NCI-H146 treated with DMSO at 0.1 percent for 48 hours (cell line): Measurements from ENCODE around the gene IL36RN.
"Not testable (repeated sequence)": the region's sequence is repeated elsewhere in the genome, so short reads cannot be mapped to it uniquely, and the experiment has no call there.

Experiments
- DNase-seq: peaks from one replicate; lab custom pipeline; 2025; ENCODE audit not compliant: unreplicated experiment; lab: John Stamatoyannopoulos, UW

The IL36RN gene

DNA sequence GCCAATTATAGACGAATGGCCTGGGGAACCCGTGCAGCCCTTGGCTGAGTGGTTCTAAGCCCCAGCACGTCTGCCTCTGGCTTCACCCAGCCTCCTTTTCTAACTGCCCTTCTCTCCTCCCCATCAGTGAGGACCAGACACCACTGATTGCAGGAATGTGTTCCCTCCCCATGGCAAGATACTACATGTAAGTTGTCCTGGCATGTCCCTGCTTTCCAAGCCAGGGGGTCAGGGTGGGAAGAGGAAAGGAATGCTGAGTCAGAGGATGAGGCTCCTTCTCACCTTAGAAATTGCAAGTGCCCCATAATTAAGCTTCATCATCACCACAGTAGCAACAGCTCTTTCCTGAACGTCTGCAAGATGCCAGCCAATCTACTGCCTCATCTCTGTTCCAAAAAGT is 13.6 kb downstream of the IL36RN start:
- no peak for DNase-seq

DNA sequence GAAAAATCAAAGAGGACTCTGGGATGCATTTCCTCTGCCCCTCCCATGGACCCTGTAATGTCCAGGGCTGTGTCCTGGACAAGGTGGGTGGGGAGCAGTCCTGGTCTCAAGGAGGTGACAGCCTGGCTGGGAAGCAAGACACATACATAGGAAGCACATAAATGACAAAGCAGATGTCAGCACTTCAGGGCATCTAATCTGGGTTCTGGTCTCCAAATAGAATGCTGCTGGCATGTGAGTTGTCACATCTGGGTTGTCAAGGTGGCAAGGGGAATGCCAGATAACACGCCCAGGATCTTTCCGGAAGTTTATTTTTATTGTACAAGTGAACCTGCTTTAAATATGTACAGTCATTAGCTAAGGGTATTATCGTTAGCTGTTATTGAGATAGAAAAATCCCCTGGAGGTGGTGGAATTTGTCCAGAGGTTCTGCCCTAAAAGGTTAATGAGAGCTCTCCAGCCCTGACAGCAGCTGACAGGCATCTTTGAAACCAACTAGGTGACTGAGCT is 14.4 kb downstream of the IL36RN start:
- DNase-seq: no peak

DNA sequence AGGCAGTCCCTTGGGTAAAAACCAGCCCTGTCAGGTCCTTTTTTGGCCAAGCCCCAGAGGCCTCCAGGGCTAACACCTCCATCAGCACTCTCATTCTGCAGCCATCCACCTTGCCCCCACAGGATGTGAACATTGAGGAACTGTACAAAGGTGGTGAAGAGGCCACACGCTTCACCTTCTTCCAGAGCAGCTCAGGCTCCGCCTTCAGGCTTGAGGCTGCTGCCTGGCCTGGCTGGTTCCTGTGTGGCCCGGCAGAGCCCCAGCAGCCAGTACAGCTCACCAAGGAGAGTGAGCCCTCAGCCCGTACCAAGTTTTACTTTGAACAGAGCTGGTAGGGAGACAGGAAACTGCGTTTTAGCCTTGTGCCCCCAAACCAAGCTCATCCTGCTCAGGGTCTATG is 16.0 kb downstream of the IL36RN start:
- no peak for DNase-seq

DNA sequence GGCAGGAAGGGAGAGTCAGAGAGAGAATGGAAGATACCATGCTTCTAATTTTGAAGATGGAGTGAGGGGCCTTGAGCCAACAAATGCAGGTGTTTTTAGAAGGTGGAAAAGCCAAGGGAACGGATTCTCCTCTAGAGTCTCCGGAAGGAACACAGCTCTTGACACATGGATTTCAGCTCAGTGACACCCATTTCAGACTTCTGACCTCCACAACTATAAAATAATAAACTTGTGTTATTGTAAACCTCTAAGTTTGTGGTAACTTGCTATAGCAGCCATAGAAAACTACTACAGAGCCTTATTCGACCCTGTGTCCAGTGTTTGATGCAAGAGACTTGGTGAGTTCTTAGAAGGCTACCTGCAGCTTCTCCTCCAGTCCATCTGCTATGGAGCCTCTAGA is 16.6 kb downstream of the IL36RN start:
- DNase-seq: no peak

DNA sequence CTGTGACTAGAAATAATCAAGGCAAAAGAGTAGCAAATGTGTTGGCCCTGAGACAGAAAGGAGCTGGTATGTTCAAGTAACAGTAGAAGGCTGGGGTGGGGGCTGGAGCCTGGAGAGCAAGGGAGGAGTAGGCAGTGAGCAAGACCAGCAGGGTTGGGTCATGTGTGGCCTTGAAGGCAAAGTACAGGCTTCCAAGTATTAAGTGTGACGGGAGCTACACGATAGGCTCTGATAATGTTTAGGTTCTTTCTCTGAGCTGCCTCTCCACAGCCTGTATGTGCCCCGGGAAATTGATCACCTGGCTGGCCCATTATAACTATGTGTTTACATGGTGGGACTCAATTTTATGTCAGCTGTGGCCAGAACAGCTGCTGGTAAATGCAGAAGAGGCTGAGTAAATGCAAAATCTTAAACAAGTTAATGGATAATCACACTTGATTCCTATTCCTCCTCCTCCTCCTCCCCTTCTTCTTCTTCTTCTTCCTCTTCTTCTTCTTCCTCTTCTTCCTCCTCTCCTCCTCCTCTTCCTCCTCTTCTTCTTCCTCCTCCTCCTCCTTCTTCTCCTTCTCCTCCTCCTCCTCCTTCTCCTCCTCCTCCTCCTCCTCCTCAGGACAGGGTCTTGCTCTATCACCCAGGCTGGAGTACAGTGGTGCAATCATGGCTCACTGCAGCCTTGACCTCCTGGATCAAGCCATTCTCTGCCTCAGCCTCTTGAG is 18.1 kb downstream of the IL36RN start:
- no peak for DNase-seq

DNA sequence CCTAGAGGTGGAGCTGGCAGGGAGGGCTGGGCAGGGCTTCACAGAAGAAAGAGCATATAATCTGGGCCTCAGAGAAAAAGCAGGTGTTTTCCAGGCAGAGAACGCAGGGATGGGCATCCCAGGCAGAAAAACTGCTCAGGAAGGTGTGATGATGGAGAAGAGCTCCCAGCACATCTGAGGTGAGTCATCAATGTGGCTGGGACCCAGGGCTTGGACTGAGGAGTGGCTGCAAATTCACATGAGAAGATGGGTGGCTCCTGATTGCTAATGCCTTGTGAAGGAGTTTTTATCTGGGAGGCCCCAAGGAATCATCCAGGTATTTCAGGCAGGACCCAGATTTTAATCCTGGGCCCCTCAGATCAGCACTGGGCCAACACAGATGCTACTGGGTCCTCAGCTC is 18.9 kb downstream of the IL36RN start:
- DNase-seq: no peak

GRCh38 chr2:113078350-113078839 is 19.4 kb downstream of the IL36RN start:
- DNase-seq: no peak

GRCh38 chr2:113079131-113079530 is 20.1 kb downstream of the IL36RN start:
- no peak for DNase-seq

DNA sequence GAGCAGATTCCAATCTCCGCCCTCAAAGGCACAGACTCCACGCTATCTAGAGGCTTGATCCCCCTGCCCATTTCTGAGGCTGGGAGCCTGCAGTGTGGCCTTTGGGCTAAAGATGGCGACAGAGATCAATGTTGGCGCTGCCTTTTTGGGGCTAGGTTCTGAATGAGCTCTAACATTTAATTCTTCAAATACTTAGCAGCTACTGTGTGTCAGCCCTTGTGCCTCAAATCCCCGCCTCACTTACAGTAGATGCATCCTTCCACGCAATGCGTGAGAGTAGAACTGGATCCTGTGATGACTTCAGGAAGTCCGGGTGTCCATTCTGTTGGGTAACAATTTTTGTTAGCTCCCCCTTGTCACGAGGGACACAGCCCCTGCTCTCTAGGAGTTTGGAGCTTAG is 21.1 kb downstream of the IL36RN start:
- no peak for DNase-seq

DNA sequence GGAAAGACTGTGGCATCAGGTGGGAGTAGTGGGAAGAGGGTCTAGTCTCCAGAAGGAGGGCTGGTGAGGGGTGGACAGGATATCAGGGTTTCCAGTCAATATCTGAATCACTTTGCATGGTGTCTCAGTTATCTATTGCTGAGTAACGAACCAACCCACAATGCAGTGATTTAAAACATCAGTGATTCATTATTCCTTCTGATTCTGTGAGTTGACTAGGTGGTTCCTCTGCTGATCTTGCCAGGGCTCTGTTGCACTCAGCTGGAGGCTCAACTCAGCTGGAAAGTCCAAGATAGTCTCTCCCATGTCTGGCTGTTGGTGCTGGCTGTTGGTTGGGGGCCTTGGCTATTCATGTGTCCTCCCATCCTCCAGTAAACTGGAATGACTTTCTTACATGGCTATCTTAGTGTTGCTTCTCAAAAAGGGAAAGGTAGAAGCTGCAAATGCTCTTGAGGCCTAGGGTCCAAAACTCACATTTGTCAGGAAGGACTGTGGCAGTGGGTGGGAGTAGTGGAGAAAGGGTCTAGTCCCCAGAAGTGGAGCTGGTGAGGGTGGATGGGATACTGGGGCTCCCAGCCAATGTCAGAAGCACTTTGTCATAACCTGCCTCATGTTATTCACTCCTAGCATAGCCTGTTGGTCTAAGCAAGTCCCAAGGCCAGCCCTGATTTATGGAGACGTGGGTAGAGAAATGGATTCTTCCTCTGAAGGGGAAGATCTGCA is 22.7 kb downstream of the IL36RN start:
- no peak for DNase-seq

- DNase-seq: no peak
Measured at GRCh38 chr2:113083296-113083695, 24.3 kb downstream of the IL36RN start.

- DNase-seq: no peak
Measured at GRCh38 chr2:113084249-113085000, 25.4 kb downstream of the IL36RN start.

GRCh38 chr2:113085542-113085941 is 26.5 kb downstream of the IL36RN start:
- no peak for DNase-seq

GRCh38 chr2:113088213-113088992 is 29.4 kb downstream of the IL36RN start:
- no peak for DNase-seq

- DNase-seq: no peak
Measured at GRCh38 chr2:113089916-113090315, 30.9 kb downstream of the IL36RN start.

GRCh38 chr2:113091231-113091896 is 32.4 kb downstream of the IL36RN start:
- DNase-seq: no peak

DNA sequence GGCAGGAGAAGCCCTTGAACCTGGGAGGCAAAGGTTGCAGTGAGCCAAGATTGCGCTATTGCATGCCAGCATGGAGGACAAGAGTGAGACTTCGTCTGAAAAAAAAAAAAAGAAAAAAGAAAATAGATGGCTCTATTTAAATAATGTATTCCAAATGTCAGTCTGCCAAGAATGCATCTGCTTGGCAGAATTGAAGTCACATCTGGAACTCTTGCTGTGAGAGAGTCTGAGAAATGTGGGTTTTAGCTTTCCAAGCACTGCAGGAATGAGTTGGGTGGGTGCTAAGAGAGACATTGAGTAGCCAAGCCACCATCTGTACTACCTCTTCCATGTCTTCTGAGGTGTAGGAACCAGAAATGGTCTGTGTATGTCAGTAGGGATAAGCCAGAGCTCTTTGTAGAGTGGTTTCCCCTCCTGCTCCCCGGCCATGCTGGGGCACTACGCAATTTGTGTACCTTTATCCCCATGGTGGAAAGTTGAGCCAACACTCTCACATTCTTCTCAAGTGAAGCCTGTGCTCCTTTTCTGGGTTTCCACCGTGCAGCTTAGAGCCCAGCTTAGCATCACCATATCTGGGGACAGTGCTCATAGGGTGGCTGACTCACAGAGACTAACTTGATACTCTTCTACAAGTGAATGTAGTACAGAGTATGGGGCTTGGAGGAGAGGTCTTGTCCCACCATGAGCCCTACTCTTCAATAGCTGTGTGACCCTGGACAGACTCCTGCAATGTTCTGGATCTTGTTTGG is 34.0 kb downstream of the IL36RN start:
- no peak for DNase-seq

GRCh38 chr2:113093613-113093977 is 34.6 kb downstream of the IL36RN start:
- DNase-seq: no peak

DNA sequence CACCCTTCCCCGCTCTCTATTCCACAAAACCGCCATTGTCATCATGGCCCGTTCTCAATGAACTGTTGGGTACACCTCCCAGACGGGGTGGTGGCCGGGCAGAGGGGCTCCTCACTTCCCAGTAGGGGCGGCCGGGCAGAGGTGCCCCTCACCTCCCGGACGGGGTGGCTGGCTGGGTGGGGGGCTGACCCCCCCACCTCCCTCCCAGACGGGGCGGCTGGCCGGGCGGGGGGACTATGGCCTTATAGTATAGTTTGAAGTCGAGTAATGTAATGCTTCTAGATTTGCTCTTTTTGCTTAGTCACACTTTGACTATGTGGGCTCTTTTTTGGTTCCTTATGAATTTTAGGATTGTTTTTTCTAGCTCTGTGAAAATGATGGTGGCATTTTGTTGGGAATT is 37.3 kb downstream of the IL36RN start:
- not testable (repeated sequence) for DNase-seq
